Prostate gland (tissue), 2 donors: Measurements from ENCODE around the gene SLC44A3. TPM values are rescaled to one million over a fixed set of nuclear protein-coding genes. Genes with fewer than 3 reads are reported as not detected.
A peak's percentile ranks its signal among the peaks of the same experiment; 100 is the strongest.

Experiments
- DNase-seq: peaks from one replicate; pipeline ENCODE4 v3.0.0-alpha.2; 2019; ENCODE audit warnings: low spot score
- H3K27ac ChIP-seq, 2 donors: fragments of 200-600 bp; sonication (generic); 2 replicates each; pipeline ENCODE4 v1.5.1; 2017 to 2019
- H3K27me3 ChIP-seq: fragments of 200-600 bp; sonication (generic); replicated peaks from 2 replicates; pipeline ENCODE4 v1.5.1; 2019; ENCODE audit not compliant: insufficient read depth
- H3K36me3 ChIP-seq, 2 donors: fragments of 200-600 bp; sonication (generic); 1 replicate in 1 of 2; 2 replicates in 1 of 2; pipeline versions ENCODE4 v1.5.1 to v1.8.1; 2017 to 2019
- H3K4me1 ChIP-seq: fragments of 200-600 bp; sonication (generic); replicated peaks from 2 replicates; pipeline ENCODE4 v1.5.1; 2019
- H3K4me3 ChIP-seq, 2 donors: fragments of 200-600 bp; sonication (generic); 2 replicates each; pipeline ENCODE4 v1.5.1; 2017 to 2019
- H3K9me3 ChIP-seq: fragments of 200-600 bp; sonication (generic); 2 replicates; pipeline ENCODE4 v1.5.1; 2017
- POLR2A ChIP-seq: fragments of 450-650 bp; IDR thresholded peaks from one replicate; pipeline ENCODE4 v1.6.1; 2016; ENCODE audit warnings: antibody characterized with exemption, mild to moderate bottlenecking
- POLR2AphosphoS5 ChIP-seq: sonication (generic); formaldehyde crosslinking; IDR thresholded peaks from one replicate; pipeline ENCODE4 v1.6.1; 2017; ENCODE audit warnings: antibody characterized with exemption
- WGBS: methylation state at CpG from one replicate; pipeline ENCODE4 v1.1.5; 2018; 5-methylcytosine and 5-hydroxymethylcytosine counted together
- intact Hi-C: fragments of 100-400 bp; cut with DNase I; formaldehyde crosslinking; loops from one replicate; pipeline ENCODE4 v1.14.2; 2022
- total RNA-seq, 2 donors: library from RNA; depleted of rRNA; stranded (reverse); fragments of >200 nt; gene quantifications; one replicate each; pipeline ENCODE4 v1.1.0, GENCODE V29; 2016
- TF ChIP-seq, protein P1 (sequence below), 4 experiments: fragments of 200-600 bp in 2 of 4; fragments of 450-650 bp in 2 of 4; sonication (generic) in 2 of 4; IDR thresholded peaks; 1 replicate in 3 of 4; 2 replicates in 1 of 4; pipeline ENCODE4 v1.5.1; 2016 to 2019; ENCODE audit warnings: antibody characterized with exemption in 4 of 4, mild to moderate bottlenecking in 2 of 4, moderate library complexity in 2 of 4

SLC44A3 gene
- total RNA-seq, 2 donors from 2014 or later = 15.4 to 16.2 TPM

DNA sequence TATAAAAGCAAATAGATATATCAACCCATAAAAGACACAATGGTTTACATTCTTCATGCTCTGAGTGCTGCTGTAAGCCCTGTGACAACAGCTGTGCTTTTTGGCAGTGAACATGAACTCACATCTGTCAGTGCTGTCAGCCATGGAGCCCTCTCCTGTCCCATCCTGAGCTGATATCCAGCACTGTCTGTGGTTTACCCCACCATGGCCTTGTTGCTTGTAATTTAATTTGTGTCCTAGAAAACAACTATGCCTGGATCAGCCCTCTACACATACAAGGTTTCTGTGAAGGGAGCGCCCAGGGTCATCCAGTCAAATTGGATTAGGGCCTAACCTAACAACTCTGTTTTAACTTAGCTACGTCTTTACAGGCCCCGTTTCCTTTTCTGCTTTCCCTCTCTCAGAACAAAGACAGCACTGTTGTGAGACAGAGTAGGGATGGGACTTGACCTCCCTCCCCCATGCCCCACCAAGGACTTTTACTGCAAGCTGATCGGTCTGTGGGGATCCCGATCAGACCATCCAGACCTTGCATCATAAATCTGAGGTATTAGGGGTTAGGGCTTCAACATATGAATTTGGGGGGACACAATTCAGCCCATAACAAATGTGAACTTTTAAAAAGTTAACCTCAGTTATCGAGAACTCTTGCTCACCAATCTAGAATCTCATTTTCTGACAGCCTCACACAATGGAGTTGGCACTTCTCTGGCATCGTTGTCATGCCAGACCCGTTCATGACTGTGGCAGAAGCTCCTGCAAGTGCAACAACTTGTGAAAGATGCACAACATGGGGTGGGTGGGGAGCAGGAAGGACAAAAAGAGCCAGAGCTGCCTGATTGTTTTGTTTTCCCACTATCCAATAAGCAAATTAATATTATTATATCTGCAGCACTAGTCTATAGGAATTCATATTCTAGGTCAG, 16.4 kb upstream of the SLC44A3 start:
- TF ChIP-seq, protein P1, sequence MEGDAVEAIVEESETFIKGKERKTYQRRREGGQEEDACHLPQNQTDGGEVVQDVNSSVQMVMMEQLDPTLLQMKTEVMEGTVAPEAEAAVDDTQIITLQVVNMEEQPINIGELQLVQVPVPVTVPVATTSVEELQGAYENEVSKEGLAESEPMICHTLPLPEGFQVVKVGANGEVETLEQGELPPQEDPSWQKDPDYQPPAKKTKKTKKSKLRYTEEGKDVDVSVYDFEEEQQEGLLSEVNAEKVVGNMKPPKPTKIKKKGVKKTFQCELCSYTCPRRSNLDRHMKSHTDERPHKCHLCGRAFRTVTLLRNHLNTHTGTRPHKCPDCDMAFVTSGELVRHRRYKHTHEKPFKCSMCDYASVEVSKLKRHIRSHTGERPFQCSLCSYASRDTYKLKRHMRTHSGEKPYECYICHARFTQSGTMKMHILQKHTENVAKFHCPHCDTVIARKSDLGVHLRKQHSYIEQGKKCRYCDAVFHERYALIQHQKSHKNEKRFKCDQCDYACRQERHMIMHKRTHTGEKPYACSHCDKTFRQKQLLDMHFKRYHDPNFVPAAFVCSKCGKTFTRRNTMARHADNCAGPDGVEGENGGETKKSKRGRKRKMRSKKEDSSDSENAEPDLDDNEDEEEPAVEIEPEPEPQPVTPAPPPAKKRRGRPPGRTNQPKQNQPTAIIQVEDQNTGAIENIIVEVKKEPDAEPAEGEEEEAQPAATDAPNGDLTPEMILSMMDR (IDR thresholded peaks at IDR 0.05) = peak in 1 of 4 experiments; percentile 6
- no peak for TF ChIP-seq POLR2A
- TF ChIP-seq POLR2AphosphoS5 = peak; percentile 24
- H3K27me3 ChIP-seq = no peaks in the 10 kb centered on the region
- WGBS = 36% methylated on average over 8 of the region's 8 CpGs
- no peak overlapping the region for H3K4me3 ChIP-seq
- peaks cover 3% of the 10 kb centered on the region for H3K4me1 ChIP-seq
- intact Hi-C loops = loop anchor here (2.0 to 5.0 kb wide), 5 partner anchors 206 to 386 kb away; partner anchors contain the start of gene ABCD3
- no peak for DNase-seq
- peak overlapping the region; percentile 59 to 71 for H3K27ac ChIP-seq
- H3K9me3 ChIP-seq = no peaks in the 10 kb centered on the region
- no peaks in the 10 kb centered on the region for H3K36me3 ChIP-seq

DNA sequence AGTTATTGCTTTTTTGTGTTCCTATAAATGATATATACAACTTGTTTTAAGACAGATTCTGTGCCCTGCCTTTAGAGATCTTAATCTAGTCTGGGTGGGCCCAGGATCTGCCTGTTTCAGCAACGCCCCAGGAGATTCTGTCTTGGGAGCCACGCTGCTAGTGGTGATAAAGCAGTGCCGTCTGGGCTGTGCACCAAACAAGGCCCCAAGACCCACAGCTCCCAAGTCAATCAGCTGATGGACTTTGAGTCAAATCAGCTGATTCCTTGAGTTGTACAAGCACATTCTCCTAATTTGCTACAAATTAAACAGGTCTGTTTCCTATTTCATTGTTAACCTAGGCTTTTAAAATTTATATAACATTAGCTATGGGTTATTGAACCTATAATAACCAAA, 15.7 kb upstream of the SLC44A3 start:
- Histone ChIP-seq H3K4me3 (no peak overlapping the region), H3K27me3 (no peaks in the 10 kb centered on the region), H3K36me3 (no peaks in the 10 kb centered on the region), H3K27ac (peak overlapping the region; percentile 59 to 71), H3K4me1 (peaks cover 3% of the 10 kb centered on the region), H3K9me3 (no peaks in the 10 kb centered on the region)
- no peak for DNase-seq
- intact Hi-C loops = loop anchor here (5.0 kb wide), 4 partner anchors 207 to 387 kb away; partner anchors contain the start of gene ABCD3
- 56% methylated on average over 3 of the region's 3 CpGs for WGBS
- no peak for TF ChIP-seq POLR2AphosphoS5
- TF ChIP-seq, protein P1 (IDR thresholded peaks at IDR 0.05) = no peak
- no peak for TF ChIP-seq POLR2A

DNA sequence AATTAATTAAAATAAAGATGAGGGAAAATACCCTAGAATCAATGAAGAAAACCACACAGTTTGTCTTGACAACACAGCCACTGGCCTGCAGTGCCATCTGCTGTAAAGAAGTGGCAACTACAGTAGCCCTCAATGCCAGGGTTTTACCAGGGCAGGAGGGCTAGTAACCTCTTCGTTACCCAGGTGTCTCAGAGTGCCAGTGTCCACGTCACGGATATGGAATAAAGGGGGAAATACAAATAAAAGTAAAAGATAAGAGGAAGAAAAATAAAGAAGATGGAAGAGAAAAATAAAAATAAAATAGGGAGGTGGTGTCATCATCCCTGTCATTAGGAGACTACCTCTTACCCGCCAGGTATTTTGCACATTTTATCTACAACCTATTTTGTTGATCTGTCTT, 14.2 kb upstream of the SLC44A3 start:
- intact Hi-C loops = no loop called here
- H3K9me3 ChIP-seq = no peaks in the 10 kb centered on the region
- H3K4me1 ChIP-seq = peaks cover 3% of the 10 kb centered on the region
- H3K27me3 ChIP-seq = no peaks in the 10 kb centered on the region
- H3K4me3 ChIP-seq = no peak overlapping the region
- H3K27ac ChIP-seq = no peak overlapping the region
- WGBS = 16% methylated on average over 4 of the region's 4 CpGs
- TF ChIP-seq POLR2AphosphoS5 (peak; percentile 29), POLR2A (no peak)
- TF ChIP-seq, protein P1 (IDR thresholded peaks at IDR 0.05) = peak; percentile 88 to 96 (median 92)
- DNase-seq = no peak
- no peaks in the 10 kb centered on the region for H3K36me3 ChIP-seq

DNA sequence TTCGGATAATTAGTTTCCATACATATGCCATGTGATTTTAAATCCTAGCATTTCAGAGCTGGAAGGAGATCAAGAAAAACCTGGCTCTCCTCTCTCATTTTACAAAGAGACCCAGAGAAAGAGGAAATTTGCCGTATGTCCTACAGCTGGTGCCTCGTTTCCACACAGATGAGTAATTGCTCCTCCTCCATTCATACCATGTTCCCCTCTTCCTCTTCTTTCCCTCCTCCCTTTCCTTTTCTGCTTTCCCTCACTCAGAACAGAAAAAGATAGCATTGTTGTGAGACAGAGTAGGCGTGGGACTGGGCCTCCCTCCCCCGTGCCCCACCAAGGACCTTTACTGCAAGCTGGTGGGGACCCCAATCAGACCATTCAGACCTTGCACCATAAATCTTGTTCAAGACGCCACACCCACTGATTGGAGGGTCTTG, 13.7 kb upstream of the SLC44A3 start:
- H3K9me3 ChIP-seq = no peaks in the 10 kb centered on the region
- DNase-seq = no peak
- H3K27ac ChIP-seq = no peak overlapping the region
- H3K4me1 ChIP-seq = peaks cover 1% of the 10 kb centered on the region
- no peaks in the 10 kb centered on the region for H3K27me3 ChIP-seq
- TF ChIP-seq, protein P1 (IDR thresholded peaks at IDR 0.05) = no peak
- TF ChIP-seq POLR2A (no peak), POLR2AphosphoS5 (no peak)
- H3K4me3 ChIP-seq = no peak overlapping the region
- no peaks in the 10 kb centered on the region for H3K36me3 ChIP-seq
- intact Hi-C loops = no loop called here
- WGBS = 55% methylated on average over 6 of the region's 6 CpGs
